Spleen (tissue), 11 donors: ENCODE results near the gene CMTM8. TPM values are rescaled to one million over a fixed set of nuclear protein-coding genes. Genes with fewer than 3 reads are reported as not detected.
A peak's percentile ranks its signal among the peaks of the same experiment; 100 is the strongest.

ENCODE experiments used
- DNase-seq: peaks from one replicate; pipeline ENCODE4 v3.0.0-alpha.2; 2020
- H3K27ac ChIP-seq, 8 donors: fragments of 200-600 bp; sonication (generic) in 7 of 8; 1 replicate in 4 of 8; 2 replicates in 4 of 8; pipeline versions ENCODE4 v1.5.0 to v1.8.0; 2016 to 2021; ENCODE audit warnings: inconsistent platforms in 4 of 8, mild to moderate bottlenecking in 4 of 8, moderate library complexity in 1 of 8
- H3K27me3 ChIP-seq, 7 donors: fragments of 200-600 bp; sonication (generic) in 6 of 7; replicated peaks in 1 of 7; 1 replicate in 4 of 7; 2 replicates in 3 of 7; pipeline versions ENCODE4 v1.5.0 to v1.8.0; 2016 to 2021; ENCODE audit warnings: inconsistent platforms in 3 of 7, mild to moderate bottlenecking in 1 of 7
- H3K36me3 ChIP-seq, 6 donors: fragments of 200-600 bp; sonication (generic) in 5 of 6; 1 replicate in 4 of 6; 2 replicates in 2 of 6; pipeline versions ENCODE4 v1.5.0 to v1.8.0; 2016 to 2021; ENCODE audit warnings: inconsistent platforms in 2 of 6
- H3K4me1 ChIP-seq, 6 donors: fragments of 200-600 bp; sonication (generic) in 5 of 6; 1 replicate in 3 of 6; 2 replicates in 3 of 6; pipeline versions ENCODE4 v1.5.0 to v1.8.0; 2016 to 2021; ENCODE audit warnings: inconsistent platforms in 3 of 6
- H3K4me3 ChIP-seq, 8 donors: fragments of 200-600 bp; sonication (generic) in 7 of 8; 1 replicate in 4 of 8; 2 replicates in 4 of 8; pipeline versions ENCODE4 v1.5.0 to v1.8.0; 2016 to 2021; ENCODE audit warnings: inconsistent platforms in 4 of 8, mild to moderate bottlenecking in 4 of 8, moderate library complexity in 2 of 8
- H3K9me3 ChIP-seq, 8 donors: fragments of 200-600 bp; sonication (generic) in 7 of 8; 1 replicate in 4 of 8; 2 replicates in 4 of 8; pipeline versions ENCODE4 v1.5.0 to v1.8.0; 2016 to 2021; ENCODE audit warnings: inconsistent platforms in 4 of 8
- POLR2A ChIP-seq, 3 donors: fragments of 450-650 bp; IDR thresholded peaks; one replicate each; pipeline ENCODE4 v1.5.1; 2017; ENCODE audit warnings: antibody characterized with exemption in 3 of 3, mild to moderate bottlenecking in 1 of 3
- POLR2AphosphoS5 ChIP-seq, 3 donors: sonication (generic); formaldehyde crosslinking; IDR thresholded peaks; one replicate each; pipeline ENCODE4 v1.5.1; 2017; ENCODE audit warnings: antibody characterized with exemption in 3 of 3
- WGBS, 5 donors: extraction: QIAGEN DNeasy Blood & Tissue Kit in 3 of 5; methylation state at CpG; one replicate each; pipeline versions ENCODE4 v1.1.5 to v1.1.7; 2013 to 2018; 5-methylcytosine and 5-hydroxymethylcytosine counted together
- intact Hi-C: fragments of 100-400 bp; cut with DNase I; formaldehyde crosslinking; loops from one replicate; pipeline ENCODE4 v1.15.0; 2023; ENCODE audit warnings: low total_unique reads
- polyA plus RNA-seq, 3 donors: library from polyadenylated mRNA; stranded (reverse); fragments of 200-250 nt; gene quantifications; one replicate each; pipeline ENCODE4 v1.2.1, GENCODE V29; 2013
- total RNA-seq, 7 donors: library from RNA; depleted of rRNA in 3 of 7; stranded (reverse); fragments of >200 nt in 3 of 7; fragmentation: NEBNext Ultra II Directional in 4 of 7; extraction: Animal tissue kit (Norgen Biotek cat#: 25700) in 4 of 7; gene quantifications; one replicate each; pipeline versions ENCODE4 v1.1.0 to v1.2.1, GENCODE V29; 2016 to 2021
- TF ChIP-seq, protein P1 (sequence below), 11 experiments: fragments of 200-600 bp in 7 of 11; fragments of 450-650 bp in 4 of 11; sonication (generic) in 4 of 11; IDR thresholded peaks in 8 of 11; conservative IDR thresholded peaks in 3 of 11; 1 replicate in 7 of 11; 2 replicates in 4 of 11; pipeline versions ENCODE4 v1.4.0 to v1.8.0; 2016 to 2021; ENCODE audit warnings: antibody characterized with exemption in 11 of 11, inconsistent platforms in 4 of 11, mild to moderate bottlenecking in 1 of 11
- donor health status: healthy with polysubstance abuse.
- donor health status: DM: no; HTN: no; CAD: no; lungs with moderate emphysema.
- donor health status: DM: no; HTN: no; CAD: no.
- donor health status: Bipolar disorder and iron deficiency.
- donor health status: healthy.
- donor health status: DM: no; HTN: no; CAD: no.
- donor health status: DM: yes; HTN: yes; CAD: no.

Gene CMTM8
- total and polyA plus RNA-seq, 10 donors: 0.61 to 3.5 (median 1.6) TPM

DNA sequence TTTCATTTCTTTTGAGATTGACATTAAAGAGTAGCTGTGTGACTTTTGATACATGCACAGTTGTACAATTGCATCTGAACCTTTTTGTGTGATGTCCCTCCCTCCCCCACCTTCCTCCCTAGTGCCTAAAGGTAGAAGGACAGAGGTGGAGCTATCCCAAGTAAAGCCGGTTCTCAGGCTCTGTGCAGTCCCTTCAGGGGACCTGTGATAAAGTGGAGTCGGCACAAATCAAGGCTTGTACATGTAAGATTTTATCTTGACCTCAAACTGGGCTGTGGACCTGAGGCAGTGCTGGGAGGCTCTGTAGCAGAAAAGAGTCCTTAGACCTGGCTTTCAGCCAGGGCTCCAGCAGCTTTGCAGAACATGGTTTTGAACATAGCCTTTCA is 97.6 kb downstream of the CMTM8 start:
- intact Hi-C loops: no loop called here
- H3K4me3 ChIP-seq: no peak overlapping the region
- peak overlapping the region in 3 of 8 donors; percentile 18 to 35 (median 23) for H3K27ac ChIP-seq

DNA sequence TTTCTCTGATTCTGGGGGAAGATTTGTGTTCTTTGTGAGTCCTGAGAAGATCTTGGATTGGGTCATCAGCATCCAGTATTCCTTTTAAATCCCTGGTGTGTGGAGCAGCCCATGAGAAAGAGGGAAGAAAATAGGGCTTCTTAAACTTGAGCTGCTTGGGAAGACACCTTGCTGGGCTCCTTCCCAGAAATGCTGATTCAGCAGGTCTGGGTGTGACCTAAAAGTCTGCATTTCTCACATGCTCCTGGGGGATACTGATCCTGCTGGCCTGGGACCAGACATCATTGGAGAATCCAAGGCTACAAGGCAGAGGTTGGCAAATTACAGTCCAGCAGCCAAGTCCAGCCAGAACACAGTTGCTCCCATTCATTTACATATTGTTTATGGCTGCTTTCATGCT is 99.0 kb downstream of the CMTM8 start:
- intact Hi-C loops: no loop called here
- TF ChIP-seq, protein P1, sequence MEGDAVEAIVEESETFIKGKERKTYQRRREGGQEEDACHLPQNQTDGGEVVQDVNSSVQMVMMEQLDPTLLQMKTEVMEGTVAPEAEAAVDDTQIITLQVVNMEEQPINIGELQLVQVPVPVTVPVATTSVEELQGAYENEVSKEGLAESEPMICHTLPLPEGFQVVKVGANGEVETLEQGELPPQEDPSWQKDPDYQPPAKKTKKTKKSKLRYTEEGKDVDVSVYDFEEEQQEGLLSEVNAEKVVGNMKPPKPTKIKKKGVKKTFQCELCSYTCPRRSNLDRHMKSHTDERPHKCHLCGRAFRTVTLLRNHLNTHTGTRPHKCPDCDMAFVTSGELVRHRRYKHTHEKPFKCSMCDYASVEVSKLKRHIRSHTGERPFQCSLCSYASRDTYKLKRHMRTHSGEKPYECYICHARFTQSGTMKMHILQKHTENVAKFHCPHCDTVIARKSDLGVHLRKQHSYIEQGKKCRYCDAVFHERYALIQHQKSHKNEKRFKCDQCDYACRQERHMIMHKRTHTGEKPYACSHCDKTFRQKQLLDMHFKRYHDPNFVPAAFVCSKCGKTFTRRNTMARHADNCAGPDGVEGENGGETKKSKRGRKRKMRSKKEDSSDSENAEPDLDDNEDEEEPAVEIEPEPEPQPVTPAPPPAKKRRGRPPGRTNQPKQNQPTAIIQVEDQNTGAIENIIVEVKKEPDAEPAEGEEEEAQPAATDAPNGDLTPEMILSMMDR (IDR thresholded peaks at IDR 0.05 in 8 of 11, conservative IDR thresholded peaks at IDR 0.05 in 3 of 11): no peak
- TF ChIP-seq POLR2AphosphoS5 (IDR thresholded peaks at IDR 0.05) (no peak), POLR2A (IDR thresholded peaks at IDR 0.05) (no peak)
- DNase-seq: no peak

More for the DNA sequence above, 97.6 kb downstream of the CMTM8 start:
- no peaks in the 10 kb centered on the region for H3K9me3 ChIP-seq
- no peaks in the 10 kb centered on the region for H3K36me3 ChIP-seq
- H3K4me1 ChIP-seq: peaks cover 0 to 22% (median 11%) of the 10 kb centered on the region in 6 donors
- 51 to 76% (median 65%) methylated on average over 2 of the region's 2 CpGs for WGBS, 5 donors
- H3K27me3 ChIP-seq: no peaks in the 10 kb centered on the region
- no peak for DNase-seq
- TF ChIP-seq POLR2A (IDR thresholded peaks at IDR 0.05): no peak
- TF ChIP-seq, protein P1 (IDR thresholded peaks at IDR 0.05 in 8 of 11, conservative IDR thresholded peaks at IDR 0.05 in 3 of 11): no peak
- no peak for TF ChIP-seq POLR2AphosphoS5 (IDR thresholded peaks at IDR 0.05)

GRCh38 chr3:32340039-32340438 is 101.6 kb downstream of the CMTM8 start:
- DNase-seq: no peak
- WGBS, 5 donors: 53 to 63% (median 60%) methylated on average over 6 of the region's 6 CpGs

More for the DNA sequence above, 99.0 kb downstream of the CMTM8 start:
- no peaks in the 10 kb centered on the region for H3K9me3 ChIP-seq
- no peaks in the 10 kb centered on the region for H3K36me3 ChIP-seq
- H3K27ac ChIP-seq: no peak overlapping the region
- no peaks in the 10 kb centered on the region for H3K27me3 ChIP-seq
- peaks cover 0 to 22% (median 11%) of the 10 kb centered on the region in 6 donors for H3K4me1 ChIP-seq
- no peak overlapping the region for H3K4me3 ChIP-seq

GRCh38 chr3:32340611-32341365 is 102.3 kb downstream of the CMTM8 start:
- Histone ChIP-seq H3K27me3 (no peaks in the 10 kb centered on the region), H3K4me3 (no peak overlapping the region), H3K4me1 (peaks cover 0 to 8% (median 5%) of the 10 kb centered on the region in 6 donors), H3K27ac (no peak overlapping the region), H3K36me3 (no peaks in the 10 kb centered on the region), H3K9me3 (no peaks in the 10 kb centered on the region)
- DNase-seq: peak; percentile 27
- intact Hi-C loops: loop anchor here (5.0 kb wide), 1 partner anchor 163 kb away; no protein-coding TSS in a partner anchor
- 70 to 79% (median 77%) methylated on average over 7 of the region's 7 CpGs for WGBS, 5 donors
- TF ChIP-seq POLR2A (IDR thresholded peaks at IDR 0.05): no peak
- TF ChIP-seq POLR2AphosphoS5 (IDR thresholded peaks at IDR 0.05): no peak
- TF ChIP-seq, protein P1 (IDR thresholded peaks at IDR 0.05 in 8 of 11, conservative IDR thresholded peaks at IDR 0.05 in 3 of 11): no peak

More at GRCh38 chr3:32340039-32340438, 101.6 kb downstream of the CMTM8 start:
- Histone ChIP-seq H3K27me3 (no peaks in the 10 kb centered on the region), H3K9me3 (no peaks in the 10 kb centered on the region), H3K4me1 (peaks cover 0 to 16% (median 9%) of the 10 kb centered on the region in 6 donors), H3K27ac (no peak overlapping the region), H3K4me3 (no peak overlapping the region), H3K36me3 (no peaks in the 10 kb centered on the region)
- TF ChIP-seq POLR2A (IDR thresholded peaks at IDR 0.05): no peak
- TF ChIP-seq, protein P1 (IDR thresholded peaks at IDR 0.05 in 8 of 11, conservative IDR thresholded peaks at IDR 0.05 in 3 of 11): peak in 8 of 11 experiments; percentile 28 to 50 (median 36)
- TF ChIP-seq POLR2AphosphoS5 (IDR thresholded peaks at IDR 0.05): no peak
- intact Hi-C loops: loop anchor here (5.0 kb wide), 1 partner anchor 163 kb away; no protein-coding TSS in a partner anchor
